Nucleus accumbens (tissue), 56 donors: ENCODE measurements around the gene ZNF724.
"Not testable (repeated sequence)": the region's sequence is repeated elsewhere in the genome, so short reads cannot be mapped to it uniquely, and the experiment has no call there.

Source experiments
- DNase-seq, 56 donors: peaks; one replicate each; lab custom pipeline; 2025; lab: John Stamatoyannopoulos, UW

Gene ZNF724

GRCh38 chr19:23249911-23250649, at the start of gene ZNF724:
Gene ZNF724 (minus strand): TSS chr19:23250394. CDS start chr19:23250242, 152 bp downstream.
- peak; percentile 22 to 96 (median 90) for DNase-seq

DNA sequence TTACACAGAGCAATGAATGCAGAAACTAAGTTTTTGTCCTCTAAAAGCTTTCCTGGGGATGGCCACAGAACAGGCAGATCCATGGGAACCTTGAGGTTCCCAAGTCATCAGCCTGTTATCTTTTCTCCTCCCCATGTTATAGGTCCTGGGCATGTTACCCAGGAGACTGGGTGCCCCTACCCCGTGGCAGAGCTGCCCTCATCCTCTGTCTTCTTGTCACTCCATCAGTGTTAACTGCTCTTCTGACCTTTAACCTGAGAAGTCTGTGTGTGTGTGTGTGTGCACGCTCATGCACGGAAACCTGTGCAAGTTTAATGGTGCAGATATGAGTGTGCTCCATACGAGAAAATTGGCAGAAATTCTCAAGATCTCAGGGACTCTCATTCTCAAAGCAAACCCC, 43.9 kb upstream of the ZNF724 start:
- DNase-seq = no peak

DNA sequence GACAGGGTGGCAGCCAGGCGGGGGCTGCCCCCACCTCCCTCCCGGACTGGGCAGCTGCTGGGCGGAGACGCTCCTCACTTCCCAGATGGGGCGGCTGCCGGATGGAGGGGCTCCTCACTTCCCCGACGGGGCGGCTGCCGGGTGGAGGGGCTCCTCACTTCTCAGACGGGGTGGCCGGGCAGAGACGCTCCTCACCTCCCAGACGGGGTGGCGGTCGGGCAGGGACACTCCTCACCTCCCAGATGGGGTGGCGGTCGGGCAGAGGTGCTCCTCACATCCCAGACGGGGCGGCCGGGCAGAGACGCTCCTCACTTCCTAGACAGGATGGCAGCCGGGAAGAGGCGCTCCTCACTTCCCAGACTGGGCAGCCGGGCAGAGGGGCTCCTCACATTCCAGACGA, 39.8 kb upstream of the ZNF724 start:
- not testable (repeated sequence) for DNase-seq

GRCh38 chr19:23287620-23288019, 37.4 kb upstream of the ZNF724 start:
- no peak for DNase-seq

- DNase-seq = no peak
These were observed 36.3 kb upstream of the ZNF724 start for GRCh38 chr19:23286477-23286876.

DNA sequence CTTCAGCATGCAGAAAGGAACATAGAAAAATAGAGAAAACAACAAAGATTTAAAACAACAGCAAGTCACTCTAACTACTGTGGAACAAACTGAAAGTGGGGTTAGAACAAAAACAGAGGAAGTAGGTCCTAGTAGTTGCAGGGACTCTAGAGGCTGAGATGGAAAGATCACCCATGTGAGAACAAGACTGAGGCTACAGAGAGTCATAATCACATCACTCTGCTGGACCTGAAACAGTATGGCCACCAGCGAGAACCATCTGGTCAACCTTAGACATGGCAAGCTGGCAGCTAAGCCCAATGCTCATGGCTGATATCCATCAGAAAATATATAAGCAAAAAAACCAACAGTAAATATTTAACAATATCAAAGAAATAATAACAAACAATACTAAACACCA, 35.8 kb upstream of the ZNF724 start:
- DNase-seq = no peak

- not testable (repeated sequence) for DNase-seq
These were observed 35.1 kb upstream of the ZNF724 start for GRCh38 chr19:23285326-23285725.

DNA sequence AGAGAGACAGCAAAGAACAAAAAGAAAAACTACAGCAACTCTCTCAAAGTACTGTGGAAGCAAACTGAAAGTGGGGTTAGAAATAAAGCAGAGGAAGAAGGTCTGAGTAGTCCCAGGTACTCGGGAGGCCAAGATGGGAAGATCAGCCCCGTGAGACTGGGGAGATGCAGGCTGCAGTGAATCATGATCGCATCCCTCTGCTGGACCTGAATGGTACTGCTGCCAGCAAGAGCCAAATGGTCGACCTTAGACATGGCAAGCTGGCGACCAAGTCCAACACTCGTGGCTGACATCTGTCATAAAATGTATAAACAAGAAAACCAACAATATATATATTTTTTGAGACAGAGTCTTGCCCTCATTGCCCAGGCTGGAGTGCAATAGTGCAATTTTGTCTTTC, 33.7 kb upstream of the ZNF724 start:
- peak in 15 of 56 donors; percentile 0 to 35 (median 6) for DNase-seq

DNA sequence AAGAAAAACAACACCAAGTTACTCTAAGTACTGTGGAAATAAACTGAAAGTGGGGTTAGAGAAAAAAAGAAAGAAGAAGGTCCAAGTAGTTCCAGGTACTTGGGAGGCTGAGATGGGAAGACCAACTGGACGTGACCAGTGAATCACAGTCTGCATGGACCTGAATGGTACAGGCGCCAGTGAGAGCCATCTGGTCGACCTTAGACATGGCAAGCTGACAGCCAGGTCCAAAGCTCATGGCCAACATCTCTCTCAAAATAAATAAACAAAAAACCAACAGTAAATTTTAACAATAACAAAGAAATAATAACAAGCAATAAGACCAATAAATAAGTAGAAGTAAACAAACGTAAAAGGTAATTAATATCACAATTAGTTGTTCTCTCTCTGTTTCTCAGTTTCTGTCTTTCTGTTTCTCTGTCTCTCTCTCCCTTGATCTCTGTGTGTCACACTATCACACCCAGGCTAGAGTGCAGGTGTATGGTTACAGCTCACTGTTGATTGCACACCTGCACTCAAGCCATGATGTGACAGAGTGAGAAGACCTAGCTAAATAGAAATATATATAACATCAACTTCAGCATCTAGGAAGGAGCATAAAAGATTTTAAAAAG, 31.6 kb upstream of the ZNF724 start:
- no peak for DNase-seq

- not testable (repeated sequence) for DNase-seq
These were observed 27.9 kb upstream of the ZNF724 start for GRCh38 chr19:23278118-23278517.

- peak; percentile 28 to 95 (median 84) for DNase-seq
These were observed 23.6 kb upstream of the ZNF724 start for GRCh38 chr19:23273590-23274412.

GRCh38 chr19:23273022-23273589, 22.9 kb upstream of the ZNF724 start:
- peak in 3 of 56 donors; percentile 13 to 60 (median 47) for DNase-seq

DNA sequence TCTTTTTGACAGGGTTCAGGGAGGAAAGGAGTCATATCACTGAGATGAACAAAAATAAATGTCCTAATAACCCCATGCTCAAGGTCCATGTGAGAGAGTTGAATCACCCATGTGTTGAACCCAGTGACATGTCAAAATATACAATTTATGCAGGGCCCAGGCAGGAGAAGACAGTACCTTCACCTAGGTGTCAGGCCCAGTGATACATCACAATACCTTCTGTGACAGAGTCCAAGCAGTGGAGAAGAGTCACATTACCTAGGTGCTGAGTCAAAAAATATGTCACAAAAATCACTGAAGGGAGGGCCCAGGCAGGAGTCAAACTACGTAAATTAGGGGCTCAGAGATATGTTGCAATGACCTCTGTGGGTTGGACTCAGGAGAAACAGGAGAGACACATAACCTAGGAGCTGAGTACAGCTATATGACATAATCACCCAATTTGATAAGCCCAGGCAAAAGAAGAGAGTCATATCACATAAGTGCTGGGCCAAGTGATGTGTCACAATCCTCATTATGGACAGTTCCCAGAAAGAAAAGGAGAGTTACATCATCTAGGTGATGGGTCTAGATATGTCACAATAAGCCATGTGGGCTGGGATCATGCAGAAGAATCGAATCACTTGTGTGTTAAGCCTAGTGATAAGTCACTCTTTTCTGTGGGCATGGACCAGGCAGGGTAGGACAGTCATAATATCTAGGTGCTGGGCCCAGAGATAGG, 13.8 kb upstream of the ZNF724 start:
- no peak for DNase-seq

- no peak for DNase-seq
These were observed 13.2 kb upstream of the ZNF724 start for GRCh38 chr19:23263396-23263795.

DNA sequence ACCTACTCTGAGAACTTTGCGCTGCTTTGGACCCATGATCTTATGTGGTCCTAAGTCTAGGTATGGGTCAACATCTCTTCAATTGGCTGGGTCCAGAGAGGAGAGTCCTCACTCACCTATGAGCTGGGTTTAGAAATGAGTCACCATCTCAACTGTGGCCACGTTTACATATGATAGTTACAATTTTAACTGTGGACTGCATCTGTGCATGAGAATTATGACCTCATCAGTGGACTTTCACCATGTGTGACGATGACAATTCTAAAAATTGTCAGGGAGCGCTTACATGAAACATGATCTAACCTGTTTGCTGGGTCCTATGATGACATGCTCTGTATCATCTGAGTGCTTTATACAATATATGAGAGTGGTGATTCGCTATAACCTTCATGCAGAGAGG, 12.7 kb upstream of the ZNF724 start:
- DNase-seq = no peak

GRCh38 chr19:23261496-23262020, 11.4 kb upstream of the ZNF724 start:
- no peak for DNase-seq

- DNase-seq = no peak
These were observed 10.8 kb upstream of the ZNF724 start for GRCh38 chr19:23260956-23261355.

- no peak for DNase-seq
These were observed 9.8 kb upstream of the ZNF724 start for GRCh38 chr19:23259961-23260360.

- no peak for DNase-seq
These were observed 5.5 kb upstream of the ZNF724 start for GRCh38 chr19:23255700-23256099.
